ENCODE measurements around the gene PTPRG. TPM values are rescaled to one million over a fixed set of nuclear protein-coding genes. Genes with fewer than 3 reads are reported as not detected.

The PTPRG gene
- total and polyA plus RNA-seq, 10 of the 15 experiments (the other 5 are each of a cell fraction or from before 2014, with no cell fraction given): 0.29 to 20.7 (median 1.4) TPM

DNA sequence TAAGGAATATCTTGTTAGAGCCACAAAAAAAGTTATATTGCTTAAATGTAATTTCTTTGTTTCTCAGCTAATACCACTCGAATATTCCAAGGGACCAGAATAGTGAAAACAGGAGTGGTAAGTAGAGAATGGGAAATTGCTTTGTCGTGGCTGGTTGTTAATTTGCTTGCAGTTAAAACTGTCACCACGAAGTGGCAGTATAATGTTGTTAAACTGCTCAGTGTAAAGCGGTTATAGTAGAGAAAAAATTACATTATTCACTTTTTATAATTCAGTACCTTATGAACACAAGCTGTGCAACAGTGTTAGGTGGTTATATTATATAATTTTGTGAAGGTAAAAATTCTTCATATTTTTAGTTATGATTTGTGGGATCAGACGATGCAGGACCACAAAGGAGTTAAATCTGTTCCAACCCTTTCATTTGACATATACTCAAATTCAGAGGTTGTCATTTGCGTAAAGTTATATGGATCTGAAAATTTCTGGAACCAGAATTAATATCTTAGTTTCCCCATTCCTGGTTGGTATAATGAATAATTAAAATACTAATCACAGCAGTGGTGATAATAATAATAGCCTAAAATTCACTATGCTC is 640.2 kb downstream of the PTPRG start:
- intact Hi-C loops (cut with micrococcal nuclease; ENCODE audit: unreplicated experiment): loop anchor here (1.0 to 5.0 kb wide), 3 partner anchors 111 to 359 kb away; no protein-coding TSS in a partner anchor
- no peak overlapping the region for H3K4me3 ChIP-seq
- H2AFZ ChIP-seq (ENCODE audit: control insufficient read depth, low read depth, low read length): no peak overlapping the region
- BruUV-seq (replicated peaks): no TSS peak
- H3K9ac ChIP-seq (ENCODE audit: control insufficient read depth, insufficient read depth, low read length): no peak overlapping the region
- peak; percentile 35 for FAIRE-seq
- ChIA-PET CTCF (interaction anchor here (0.6 to 4.7 kb wide), 46 partner anchors 8 to 1264 kb away, joined by 3 to 52 read pairs (median 4); no protein-coding TSS in a partner anchor), SMC1A (ENCODE audit: uncharacterized antibody, unreplicated experiment) (interaction anchor here (0.7 to 3.2 kb wide), 24 partner anchors 10 to 993 kb away, joined by 3 to 27 read pairs (median 4); no protein-coding TSS in a partner anchor), RAD21 (ENCODE audit: unreplicated experiment) (interaction anchor here (0.7 to 2.6 kb wide), 18 partner anchors 11 to 618 kb away, joined by 3 to 21 read pairs (median 3); no protein-coding TSS in a partner anchor), POLR2A (interaction anchor here (0.8 kb wide), 1 partner anchor 27 kb away, joined by 3 read pairs; no protein-coding TSS in a partner anchor)
- no peak overlapping the region for H3K27ac ChIP-seq (ENCODE audit: control insufficient read depth, insufficient read depth)
- ATAC-seq: peak; percentile 79
- no peaks in the 10 kb centered on the region for H3K79me2 ChIP-seq (ENCODE audit: control insufficient read depth, insufficient read depth, low read length)
- in situ Hi-C loops (cut with MboI): no loop called here
- no peaks in the 10 kb centered on the region for H4K20me1 ChIP-seq (ENCODE audit: control insufficient read depth, insufficient read depth)
- 17% methylated on average over 6 of the region's 6 CpGs for WGBS (ENCODE audit: insufficient coverage, insufficient replicate concordance, low lambda C conversion rate, missing lambda C conversion rate)
- no peaks in the 10 kb centered on the region for H3K27me3 ChIP-seq (replicated peaks in 1 of 2; ENCODE audit: control insufficient read depth in 2 of 2, insufficient read depth in 2 of 2, low read length in 1 of 2)
- H3K4me1 ChIP-seq (ENCODE audit: control insufficient read depth, insufficient read depth, low read length): no peaks in the 10 kb centered on the region
- H3K36me3 ChIP-seq (ENCODE audit: control insufficient read depth in 2 of 2, insufficient read depth in 2 of 2, low read length in 1 of 2): no peaks in the 10 kb centered on the region
- no peaks in the 10 kb centered on the region for H3K9me3 ChIP-seq (replicated peaks; ENCODE audit: control insufficient read depth, insufficient read depth, low read length)
- no peak for DNase-seq (ENCODE audit: low read depth, low spot score)
- no peak overlapping the region for H3K4me2 ChIP-seq (ENCODE audit: control insufficient read depth, insufficient read depth)
- TF ChIP-seq SMC3 (IDR thresholded peaks at IDR 0.05; ENCODE audit: borderline replicate concordance, low read length): peak; percentile 52; the same call in 1 of the 2 replicates
- no peak for TF ChIP-seq SMAD1 (IDR thresholded peaks at IDR 0.05; ENCODE audit: low read depth, partially characterized antibody)
- TF ChIP-seq JUND (IDR thresholded peaks at IDR 0.05; ENCODE audit: low read depth, low read length): no peak
- TF ChIP-seq PAX5 (IDR thresholded peaks at IDR 0.05; ENCODE audit: borderline replicate concordance, low read depth, low read length): no peak
- TF ChIP-seq SMAD5 (IDR thresholded peaks at IDR 0.05; ENCODE audit: low read depth): no peak
- TF ChIP-seq, protein P1, sequence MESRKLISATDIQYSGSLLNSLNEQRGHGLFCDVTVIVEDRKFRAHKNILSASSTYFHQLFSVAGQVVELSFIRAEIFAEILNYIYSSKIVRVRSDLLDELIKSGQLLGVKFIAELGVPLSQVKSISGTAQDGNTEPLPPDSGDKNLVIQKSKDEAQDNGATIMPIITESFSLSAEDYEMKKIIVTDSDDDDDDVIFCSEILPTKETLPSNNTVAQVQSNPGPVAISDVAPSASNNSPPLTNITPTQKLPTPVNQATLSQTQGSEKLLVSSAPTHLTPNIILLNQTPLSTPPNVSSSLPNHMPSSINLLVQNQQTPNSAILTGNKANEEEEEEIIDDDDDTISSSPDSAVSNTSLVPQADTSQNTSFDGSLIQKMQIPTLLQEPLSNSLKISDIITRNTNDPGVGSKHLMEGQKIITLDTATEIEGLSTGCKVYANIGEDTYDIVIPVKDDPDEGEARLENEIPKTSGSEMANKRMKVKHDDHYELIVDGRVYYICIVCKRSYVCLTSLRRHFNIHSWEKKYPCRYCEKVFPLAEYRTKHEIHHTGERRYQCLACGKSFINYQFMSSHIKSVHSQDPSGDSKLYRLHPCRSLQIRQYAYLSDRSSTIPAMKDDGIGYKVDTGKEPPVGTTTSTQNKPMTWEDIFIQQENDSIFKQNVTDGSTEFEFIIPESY (IDR thresholded peaks at IDR 0.05): no peak
- TF ChIP-seq, protein P2, sequence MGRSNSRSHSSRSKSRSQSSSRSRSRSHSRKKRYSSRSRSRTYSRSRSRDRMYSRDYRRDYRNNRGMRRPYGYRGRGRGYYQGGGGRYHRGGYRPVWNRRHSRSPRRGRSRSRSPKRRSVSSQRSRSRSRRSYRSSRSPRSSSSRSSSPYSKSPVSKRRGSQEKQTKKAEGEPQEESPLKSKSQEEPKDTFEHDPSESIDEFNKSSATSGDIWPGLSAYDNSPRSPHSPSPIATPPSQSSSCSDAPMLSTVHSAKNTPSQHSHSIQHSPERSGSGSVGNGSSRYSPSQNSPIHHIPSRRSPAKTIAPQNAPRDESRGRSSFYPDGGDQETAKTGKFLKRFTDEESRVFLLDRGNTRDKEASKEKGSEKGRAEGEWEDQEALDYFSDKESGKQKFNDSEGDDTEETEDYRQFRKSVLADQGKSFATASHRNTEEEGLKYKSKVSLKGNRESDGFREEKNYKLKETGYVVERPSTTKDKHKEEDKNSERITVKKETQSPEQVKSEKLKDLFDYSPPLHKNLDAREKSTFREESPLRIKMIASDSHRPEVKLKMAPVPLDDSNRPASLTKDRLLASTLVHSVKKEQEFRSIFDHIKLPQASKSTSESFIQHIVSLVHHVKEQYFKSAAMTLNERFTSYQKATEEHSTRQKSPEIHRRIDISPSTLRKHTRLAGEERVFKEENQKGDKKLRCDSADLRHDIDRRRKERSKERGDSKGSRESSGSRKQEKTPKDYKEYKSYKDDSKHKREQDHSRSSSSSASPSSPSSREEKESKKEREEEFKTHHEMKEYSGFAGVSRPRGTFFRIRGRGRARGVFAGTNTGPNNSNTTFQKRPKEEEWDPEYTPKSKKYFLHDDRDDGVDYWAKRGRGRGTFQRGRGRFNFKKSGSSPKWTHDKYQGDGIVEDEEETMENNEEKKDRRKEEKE (IDR thresholded peaks at IDR 0.05): no peak
- TF ChIP-seq, protein P3, sequence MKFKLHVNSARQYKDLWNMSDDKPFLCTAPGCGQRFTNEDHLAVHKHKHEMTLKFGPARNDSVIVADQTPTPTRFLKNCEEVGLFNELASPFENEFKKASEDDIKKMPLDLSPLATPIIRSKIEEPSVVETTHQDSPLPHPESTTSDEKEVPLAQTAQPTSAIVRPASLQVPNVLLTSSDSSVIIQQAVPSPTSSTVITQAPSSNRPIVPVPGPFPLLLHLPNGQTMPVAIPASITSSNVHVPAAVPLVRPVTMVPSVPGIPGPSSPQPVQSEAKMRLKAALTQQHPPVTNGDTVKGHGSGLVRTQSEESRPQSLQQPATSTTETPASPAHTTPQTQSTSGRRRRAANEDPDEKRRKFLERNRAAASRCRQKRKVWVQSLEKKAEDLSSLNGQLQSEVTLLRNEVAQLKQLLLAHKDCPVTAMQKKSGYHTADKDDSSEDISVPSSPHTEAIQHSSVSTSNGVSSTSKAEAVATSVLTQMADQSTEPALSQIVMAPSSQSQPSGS (IDR thresholded peaks at IDR 0.05; ENCODE audit: low read length): no peak
- TF ChIP-seq NR2C1 (IDR thresholded peaks at IDR 0.05): no peak
- TF ChIP-seq BACH1 (IDR thresholded peaks at IDR 0.05; ENCODE audit: borderline replicate concordance): no peak
- TF ChIP-seq EZH2 (IDR thresholded peaks at IDR 0.05; ENCODE audit: borderline replicate concordance, control insufficient read depth, low read depth, low read length): no peak
- TF ChIP-seq ZNF384 (IDR thresholded peaks at IDR 0.05; ENCODE audit: borderline replicate concordance, low read depth, low read length): no peak
- TF ChIP-seq, protein P4, sequence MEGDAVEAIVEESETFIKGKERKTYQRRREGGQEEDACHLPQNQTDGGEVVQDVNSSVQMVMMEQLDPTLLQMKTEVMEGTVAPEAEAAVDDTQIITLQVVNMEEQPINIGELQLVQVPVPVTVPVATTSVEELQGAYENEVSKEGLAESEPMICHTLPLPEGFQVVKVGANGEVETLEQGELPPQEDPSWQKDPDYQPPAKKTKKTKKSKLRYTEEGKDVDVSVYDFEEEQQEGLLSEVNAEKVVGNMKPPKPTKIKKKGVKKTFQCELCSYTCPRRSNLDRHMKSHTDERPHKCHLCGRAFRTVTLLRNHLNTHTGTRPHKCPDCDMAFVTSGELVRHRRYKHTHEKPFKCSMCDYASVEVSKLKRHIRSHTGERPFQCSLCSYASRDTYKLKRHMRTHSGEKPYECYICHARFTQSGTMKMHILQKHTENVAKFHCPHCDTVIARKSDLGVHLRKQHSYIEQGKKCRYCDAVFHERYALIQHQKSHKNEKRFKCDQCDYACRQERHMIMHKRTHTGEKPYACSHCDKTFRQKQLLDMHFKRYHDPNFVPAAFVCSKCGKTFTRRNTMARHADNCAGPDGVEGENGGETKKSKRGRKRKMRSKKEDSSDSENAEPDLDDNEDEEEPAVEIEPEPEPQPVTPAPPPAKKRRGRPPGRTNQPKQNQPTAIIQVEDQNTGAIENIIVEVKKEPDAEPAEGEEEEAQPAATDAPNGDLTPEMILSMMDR (IDR thresholded peaks at IDR 0.05 in 2 of 3, conservative IDR thresholded peaks at IDR 0.05 in 1 of 3; ENCODE audit: control insufficient read depth in 2 of 3, extremely low read depth in 1 of 3, insufficient read depth in 1 of 3, low read depth in 3 of 3, low read length in 3 of 3): peak; percentile 38 to 68 (median 51); a peak in 5 of 6 replicates
- TF ChIP-seq NFIC (IDR thresholded peaks at IDR 0.05; ENCODE audit: low read depth, low read length): no peak
